ENCODE results near the gene MON1A.

GRCh38 chr3:49908373-49909199 is 21.0 kb downstream of the MON1A start:
- TF ChIP-seq POLR2AphosphoS5 (IDR thresholded peaks at IDR 0.05; ENCODE audit: borderline replicate concordance, low read depth, low read length) (no peak), EZH2 (IDR thresholded peaks at IDR 0.05) (no peak)

Data from SK-N-MC (cell line).